HEK293 (cell line): Measurements from ENCODE around the gene ITPKC.

ENCODE experiments used
- CTCF ChIP-seq: fragments of 450-650 bp; formaldehyde crosslinking; IDR thresholded peaks from 2 replicates; pipeline ENCODE4 v1.5.1; 2016; ENCODE audit warnings: missing biosample characterization, missing genetic modification characterization
- FEZF1 ChIP-seq: fragments of 450-650 bp; formaldehyde crosslinking; IDR thresholded peaks from 2 replicates; pipeline ENCODE4 v1.5.1; 2016; ENCODE audit warnings: missing biosample characterization, missing genetic modification characterization
- RBAK ChIP-seq: fragments of 450-650 bp; formaldehyde crosslinking; IDR thresholded peaks from 2 replicates; pipeline ENCODE4 v1.5.1; 2016; ENCODE audit warnings: missing biosample characterization, missing genetic modification characterization
- REPIN1 ChIP-seq: fragments of 450-650 bp; formaldehyde crosslinking; IDR thresholded peaks from 2 replicates; pipeline ENCODE4 v1.5.1; 2017; ENCODE audit warnings: missing biosample characterization, missing genetic modification characterization, low read depth
- ZNF555 ChIP-seq: fragments of 450-650 bp; formaldehyde crosslinking; conservative IDR thresholded peaks from 2 replicates; pipeline ENCODE4 v1.5.1; 2017; ENCODE audit warnings: missing biosample characterization, mild to moderate bottlenecking, missing genetic modification characterization, inconsistent platforms
- ZNF707 ChIP-seq: fragments of 450-650 bp; formaldehyde crosslinking; IDR thresholded peaks from 2 replicates; pipeline ENCODE4 v1.5.1; 2016; ENCODE audit warnings: missing biosample characterization, missing genetic modification characterization
- TF ChIP-seq, protein P1 (sequence below): fragments of 450-650 bp; formaldehyde crosslinking; IDR thresholded peaks from 2 replicates; pipeline ENCODE4 v1.5.1; 2016; ENCODE audit warnings: missing biosample characterization, missing genetic modification characterization

GRCh38 chr19:40774916-40775631 lies 58.2 kb downstream of the ITPKC start, which contains the start of gene MIA:
- TF ChIP-seq CTCF (tag by site-specific recombination) (no peak), REPIN1 (tag by site-specific recombination) (no peak), ZNF555 (tag by site-specific recombination) (no peak), RBAK (tag by site-specific recombination) (no peak), ZNF707 (no peak), FEZF1 (no peak)
- TF ChIP-seq, protein P1, sequence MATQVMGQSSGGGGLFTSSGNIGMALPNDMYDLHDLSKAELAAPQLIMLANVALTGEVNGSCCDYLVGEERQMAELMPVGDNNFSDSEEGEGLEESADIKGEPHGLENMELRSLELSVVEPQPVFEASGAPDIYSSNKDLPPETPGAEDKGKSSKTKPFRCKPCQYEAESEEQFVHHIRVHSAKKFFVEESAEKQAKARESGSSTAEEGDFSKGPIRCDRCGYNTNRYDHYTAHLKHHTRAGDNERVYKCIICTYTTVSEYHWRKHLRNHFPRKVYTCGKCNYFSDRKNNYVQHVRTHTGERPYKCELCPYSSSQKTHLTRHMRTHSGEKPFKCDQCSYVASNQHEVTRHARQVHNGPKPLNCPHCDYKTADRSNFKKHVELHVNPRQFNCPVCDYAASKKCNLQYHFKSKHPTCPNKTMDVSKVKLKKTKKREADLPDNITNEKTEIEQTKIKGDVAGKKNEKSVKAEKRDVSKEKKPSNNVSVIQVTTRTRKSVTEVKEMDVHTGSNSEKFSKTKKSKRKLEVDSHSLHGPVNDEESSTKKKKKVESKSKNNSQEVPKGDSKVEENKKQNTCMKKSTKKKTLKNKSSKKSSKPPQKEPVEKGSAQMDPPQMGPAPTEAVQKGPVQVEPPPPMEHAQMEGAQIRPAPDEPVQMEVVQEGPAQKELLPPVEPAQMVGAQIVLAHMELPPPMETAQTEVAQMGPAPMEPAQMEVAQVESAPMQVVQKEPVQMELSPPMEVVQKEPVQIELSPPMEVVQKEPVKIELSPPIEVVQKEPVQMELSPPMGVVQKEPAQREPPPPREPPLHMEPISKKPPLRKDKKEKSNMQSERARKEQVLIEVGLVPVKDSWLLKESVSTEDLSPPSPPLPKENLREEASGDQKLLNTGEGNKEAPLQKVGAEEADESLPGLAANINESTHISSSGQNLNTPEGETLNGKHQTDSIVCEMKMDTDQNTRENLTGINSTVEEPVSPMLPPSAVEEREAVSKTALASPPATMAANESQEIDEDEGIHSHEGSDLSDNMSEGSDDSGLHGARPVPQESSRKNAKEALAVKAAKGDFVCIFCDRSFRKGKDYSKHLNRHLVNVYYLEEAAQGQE (tag by site-specific recombination) = no peak
